HG03159 (cell line): Measurements from ENCODE around the gene NAA15.
"Not testable (repeated sequence)": the region's sequence is repeated elsewhere in the genome, so short reads cannot be mapped to it uniquely, and the experiment has no call there.

Experiments used
- ATAC-seq: cut with Tn5 transposase; IDR thresholded peaks from one replicate; pipeline ENCODE4 v1.9.1; 2021; ENCODE audit warnings: mild to moderate bottlenecking, moderate library complexity; ENCODE audit not compliant: unreplicated experiment

The NAA15 gene

GRCh38 chr4:139301113-139301820 lies at the start of gene NAA15:
NAA15 (plus strand) TSS chr4:139301505; CDS start chr4:139301778, 273 bp downstream.
- ATAC-seq: peak; percentile 75

DNA sequence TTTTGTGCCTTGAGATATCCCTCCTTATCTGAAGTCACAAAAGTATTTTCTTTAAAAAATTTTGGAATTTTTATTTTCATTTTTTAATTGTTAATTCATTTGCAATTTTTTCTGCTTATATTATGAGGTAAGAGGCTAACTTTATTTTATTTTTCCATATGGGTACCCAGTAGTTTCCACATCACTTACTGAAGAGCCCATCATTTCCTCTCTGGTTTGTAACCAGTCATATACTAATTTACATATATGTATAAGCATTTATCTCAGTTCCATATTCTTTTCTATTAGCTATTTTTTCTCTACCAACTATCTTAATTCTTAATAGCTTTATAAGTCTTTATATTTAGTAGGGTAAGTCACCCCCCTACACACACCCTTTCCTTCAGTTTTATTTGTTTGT lies 48.3 kb upstream of the NAA15 start:
- ATAC-seq: no peak

DNA sequence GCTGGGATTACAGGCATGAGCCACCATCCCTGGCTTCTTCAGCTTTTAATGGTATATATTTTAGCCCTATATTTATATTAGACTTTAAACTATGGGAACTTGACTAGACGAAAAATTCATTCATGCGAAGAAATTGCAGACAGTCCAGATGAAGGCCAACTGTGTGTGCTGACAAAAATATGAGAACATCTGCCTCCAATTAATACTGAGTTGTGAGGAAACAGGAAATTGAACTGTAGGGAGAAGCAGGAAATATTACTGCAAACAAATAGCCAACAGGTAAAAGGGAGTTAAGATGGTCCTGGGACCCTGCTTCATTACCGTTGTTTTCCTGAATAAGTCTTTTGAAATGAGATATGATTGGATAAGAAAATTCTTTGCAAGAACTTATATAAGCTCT lies 47.6 kb upstream of the NAA15 start:
- ATAC-seq: no peak

DNA sequence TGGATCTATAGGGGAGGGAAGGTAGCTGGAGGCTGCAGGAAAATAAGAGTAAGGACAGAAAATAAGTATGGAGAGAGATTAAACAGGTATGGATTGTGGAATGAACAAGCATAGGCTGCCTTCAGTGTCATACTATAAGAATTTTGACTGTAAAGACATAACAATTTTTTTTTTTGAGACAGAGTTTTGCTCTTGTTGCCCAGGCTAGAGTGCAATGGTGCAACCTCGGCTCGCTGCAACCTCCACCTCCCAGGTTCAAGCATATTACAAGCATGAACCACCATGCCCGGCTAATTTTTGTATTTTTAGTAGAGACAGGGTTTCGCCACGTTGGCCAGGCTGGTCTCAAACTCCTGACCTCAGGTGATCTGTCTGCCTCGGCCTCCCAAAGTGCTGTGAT lies 45.7 kb upstream of the NAA15 start:
- not testable (repeated sequence) for ATAC-seq

- no peak for ATAC-seq
These were observed 45.0 kb upstream of the NAA15 start for GRCh38 chr4:139256349-139256748.

- no peak for ATAC-seq
These were observed 35.7 kb upstream of the NAA15 start for GRCh38 chr4:139265654-139266053.

- ATAC-seq: peak; percentile 2
These were observed 35.1 kb upstream of the NAA15 start for GRCh38 chr4:139266208-139266582.

GRCh38 chr4:139266583-139267257 lies 34.6 kb upstream of the NAA15 start:
- peak; percentile 97 for ATAC-seq

GRCh38 chr4:139267301-139267700 lies 34.0 kb upstream of the NAA15 start:
- ATAC-seq: no peak

GRCh38 chr4:139273835-139274234 lies 27.5 kb upstream of the NAA15 start:
- no peak for ATAC-seq

DNA sequence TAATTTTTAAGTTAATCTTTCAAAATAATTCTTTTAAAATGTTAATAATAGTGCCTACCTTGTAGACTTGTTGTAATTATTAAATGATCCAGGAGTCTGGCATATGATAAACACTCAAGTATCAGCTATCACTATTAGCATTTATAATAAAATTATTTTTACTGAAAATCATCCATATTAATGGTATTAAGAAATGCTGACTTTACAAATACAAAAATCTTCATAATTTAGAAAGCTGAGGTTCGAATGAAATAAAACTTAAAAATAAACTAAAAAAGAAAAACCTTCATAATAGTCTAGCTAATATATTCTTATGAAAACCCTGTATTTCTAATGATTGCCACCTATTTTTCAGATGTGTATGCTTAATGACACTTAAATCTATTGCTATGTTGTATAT lies 26.5 kb upstream of the NAA15 start:
- no peak for ATAC-seq

GRCh38 chr4:139275281-139275735 lies 26.0 kb upstream of the NAA15 start:
- no peak for ATAC-seq

GRCh38 chr4:139278485-139278884 lies 22.8 kb upstream of the NAA15 start:
- ATAC-seq: no peak

- no peak for ATAC-seq
These were observed 22.2 kb upstream of the NAA15 start for GRCh38 chr4:139278912-139279759.

GRCh38 chr4:139279760-139280620 lies 21.3 kb upstream of the NAA15 start, which contains the start of gene MGARP:
MGARP (minus strand) TSS chr4:139280225; CDS start chr4:139280158, 67 bp downstream.
- no peak for ATAC-seq

- no peak for ATAC-seq
These were observed 19.1 kb upstream of the NAA15 start for GRCh38 chr4:139282065-139282720.

DNA sequence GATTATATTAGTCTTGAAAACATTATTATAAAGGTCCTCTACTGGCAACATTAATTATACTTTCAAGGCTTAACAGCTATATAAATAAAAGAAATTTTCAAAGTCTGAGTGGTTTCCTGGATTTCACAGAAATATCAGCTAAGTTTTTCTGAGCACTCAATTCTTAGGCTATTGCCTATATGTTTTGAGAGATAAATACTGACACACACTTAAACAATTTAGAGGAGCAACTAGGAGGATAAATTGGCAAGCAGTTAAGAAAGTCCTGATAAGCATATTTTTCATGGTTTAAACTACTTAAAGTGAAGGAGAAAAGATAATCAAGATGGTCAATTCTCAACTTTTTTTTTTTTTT lies 18.6 kb upstream of the NAA15 start:
- ATAC-seq: no peak

- ATAC-seq: no peak
These were observed 15.1 kb upstream of the NAA15 start for GRCh38 chr4:139286186-139286698.

- ATAC-seq: peak; percentile 94
These were observed 5.9 kb upstream of the NAA15 start for GRCh38 chr4:139295206-139295941.
